HepG2 (cell line): Measurements from ENCODE around the gene NDUFB3. TPM values are rescaled to one million over a fixed set of nuclear protein-coding genes. Genes with fewer than 3 reads are reported as not detected.

Source experiments
- HBP1 ChIP-seq: IDR thresholded peaks from 2 replicates; pipeline ENCODE4 v1.6.1; 2016; ENCODE audit warnings: low read depth, control low read depth
- IKZF1 ChIP-seq: fragments of 450-650 bp; IDR thresholded peaks from 2 replicates; pipeline ENCODE4 v1.7.1; 2016
- IRF1 ChIP-seq: sonication (generic); formaldehyde crosslinking; IDR thresholded peaks from 2 replicates; pipeline ENCODE4 v1.4.0; 2020; ENCODE audit warnings: low read depth, mild to moderate bottlenecking, missing genetic modification reagents
- KMT2A ChIP-seq: sonication (generic); formaldehyde crosslinking; IDR thresholded peaks from 2 replicates; pipeline ENCODE4 v1.4.0; 2020; ENCODE audit warnings: missing genetic modification reagents
- MIXL1 ChIP-seq: IDR thresholded peaks from 2 replicates; pipeline ENCODE4 v1.6.1; 2016
- NCOR1 ChIP-seq: fragments of 200-600 bp; sonication (generic); IDR thresholded peaks from 2 replicates; pipeline ENCODE4 v1.7.0; 2017; ENCODE audit warnings: antibody characterized with exemption, low read length, borderline replicate concordance
- NFIB ChIP-seq: sonication (generic); formaldehyde crosslinking; IDR thresholded peaks from 2 replicates; pipeline ENCODE4 v1.9.0; 2021; ENCODE audit warnings: missing genetic modification reagents, mild to moderate bottlenecking, borderline replicate concordance
- SIX4 ChIP-seq: sonication (generic); formaldehyde crosslinking; IDR thresholded peaks from 2 replicates; pipeline ENCODE4 v1.4.0; 2020; ENCODE audit warnings: missing genetic modification reagents
- TBX3 ChIP-seq: fragments of 450-650 bp; IDR thresholded peaks from 2 replicates; pipeline ENCODE4 v1.6.1; 2017; ENCODE audit warnings: antibody characterized with exemption, mild to moderate bottlenecking, inconsistent platforms, borderline replicate concordance
- ZMAT5 ChIP-seq: sonication (generic); formaldehyde crosslinking; IDR thresholded peaks from 2 replicates; pipeline ENCODE4 v1.5.0; 2020; ENCODE audit warnings: mild to moderate bottlenecking, low read depth, missing genetic modification reagents, borderline replicate concordance
- ZNF17 ChIP-seq: sonication (generic); formaldehyde crosslinking; IDR thresholded peaks from 2 replicates; pipeline ENCODE4 v1.5.0; 2020; ENCODE audit warnings: mild to moderate bottlenecking, missing genetic modification reagents
- ZNF292 ChIP-seq: sonication (generic); formaldehyde crosslinking; IDR thresholded peaks from 2 replicates; pipeline ENCODE4 v1.8.1; 2022; ENCODE audit warnings: mild to moderate bottlenecking, low read depth, missing genetic modification reagents, borderline replicate concordance
- ZNF430 ChIP-seq: sonication (generic); formaldehyde crosslinking; IDR thresholded peaks from 2 replicates; pipeline ENCODE4 v1.9.0; 2021; ENCODE audit warnings: mild to moderate bottlenecking, missing genetic modification reagents
- ZNF567 ChIP-seq: sonication (generic); formaldehyde crosslinking; IDR thresholded peaks from 2 replicates; pipeline ENCODE4 v1.8.1; 2023; ENCODE audit warnings: mild to moderate bottlenecking, missing genetic modification reagents, borderline replicate concordance
- ZNF644 ChIP-seq: IDR thresholded peaks from 2 replicates; pipeline ENCODE4 v1.6.1; 2016; ENCODE audit warnings: low read depth
- ZSCAN21 ChIP-seq: sonication (generic); formaldehyde crosslinking; IDR thresholded peaks from 2 replicates; pipeline ENCODE4 v1.8.0; 2022; ENCODE audit warnings: mild to moderate bottlenecking, missing genetic modification reagents, moderate library complexity, borderline replicate concordance
- polyA plus RNA-seq, 8 experiments: library from polyadenylated mRNA; depleted of rRNA in 3 of 8; stranded (reverse) in 7 of 8; unstranded in 1 of 8; fragments of >200 nt; fragmentation: Illumina TruSeq in 4 of 8; extraction: Trizol in 4 of 8; gene quantifications; 2 replicates each; pipeline versions ENCODE4 v1.2.1 to v1.2.3, GENCODE V29; 2011 to 2016; ENCODE audit warnings: low read depth in 4 of 8, missing spikeins in 1 of 8, mixed read lengths in 1 of 8; ENCODE audit not compliant: insufficient read depth in 1 of 8
- total RNA-seq, 5 experiments: library from RNA; depleted of rRNA; stranded (reverse); fragments of >200 nt; fragmentation: Illumina TruSeq; extraction: Trizol; gene quantifications; 2 replicates each; pipeline ENCODE4 v1.2.3, GENCODE V29; 2016; ENCODE audit warnings: low read depth in 1 of 5
- TF ChIP-seq, protein P1 (sequence below): sonication (generic); formaldehyde crosslinking; IDR thresholded peaks from 2 replicates; pipeline ENCODE4 v1.4.0; 2020; ENCODE audit warnings: missing genetic modification reagents
- TF ChIP-seq, protein P2 (sequence below): sonication (generic); formaldehyde crosslinking; IDR thresholded peaks from 2 replicates; pipeline ENCODE4 v1.4.0; 2020; ENCODE audit warnings: missing genetic modification reagents, mild to moderate bottlenecking, borderline replicate concordance
- TF ChIP-seq, protein P3 (sequence below): sonication (generic); formaldehyde crosslinking; IDR thresholded peaks from 2 replicates; pipeline ENCODE4 v1.4.0; 2020; ENCODE audit warnings: missing genetic modification reagents

Gene NDUFB3
- total and polyA plus RNA-seq, 2 of the 13 experiments (the other 11 are each of a cell fraction or from before 2014, with no cell fraction given): 50.7 to 159 TPM

- TF ChIP-seq SIX4 (CRISPR knock-in tag): no peak
- TF ChIP-seq ZMAT5 (CRISPR knock-in tag): no peak
- 0 out of 2 replicates have a peak, but pooled peaks have one; percentile 39 for TF ChIP-seq HBP1
- TF ChIP-seq, protein P1, sequence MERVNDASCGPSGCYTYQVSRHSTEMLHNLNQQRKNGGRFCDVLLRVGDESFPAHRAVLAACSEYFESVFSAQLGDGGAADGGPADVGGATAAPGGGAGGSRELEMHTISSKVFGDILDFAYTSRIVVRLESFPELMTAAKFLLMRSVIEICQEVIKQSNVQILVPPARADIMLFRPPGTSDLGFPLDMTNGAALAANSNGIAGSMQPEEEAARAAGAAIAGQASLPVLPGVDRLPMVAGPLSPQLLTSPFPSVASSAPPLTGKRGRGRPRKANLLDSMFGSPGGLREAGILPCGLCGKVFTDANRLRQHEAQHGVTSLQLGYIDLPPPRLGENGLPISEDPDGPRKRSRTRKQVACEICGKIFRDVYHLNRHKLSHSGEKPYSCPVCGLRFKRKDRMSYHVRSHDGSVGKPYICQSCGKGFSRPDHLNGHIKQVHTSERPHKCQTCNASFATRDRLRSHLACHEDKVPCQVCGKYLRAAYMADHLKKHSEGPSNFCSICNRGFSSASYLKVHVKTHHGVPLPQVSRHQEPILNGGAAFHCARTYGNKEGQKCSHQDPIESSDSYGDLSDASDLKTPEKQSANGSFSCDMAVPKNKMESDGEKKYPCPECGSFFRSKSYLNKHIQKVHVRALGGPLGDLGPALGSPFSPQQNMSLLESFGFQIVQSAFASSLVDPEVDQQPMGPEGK (CRISPR knock-in tag): no peak
- TF ChIP-seq ZNF292 (CRISPR knock-in tag): no peak
- TF ChIP-seq ZNF17 (CRISPR knock-in tag): peak; percentile 99
- TF ChIP-seq ZNF567 (CRISPR knock-in tag): no peak
- TF ChIP-seq, protein P2, sequence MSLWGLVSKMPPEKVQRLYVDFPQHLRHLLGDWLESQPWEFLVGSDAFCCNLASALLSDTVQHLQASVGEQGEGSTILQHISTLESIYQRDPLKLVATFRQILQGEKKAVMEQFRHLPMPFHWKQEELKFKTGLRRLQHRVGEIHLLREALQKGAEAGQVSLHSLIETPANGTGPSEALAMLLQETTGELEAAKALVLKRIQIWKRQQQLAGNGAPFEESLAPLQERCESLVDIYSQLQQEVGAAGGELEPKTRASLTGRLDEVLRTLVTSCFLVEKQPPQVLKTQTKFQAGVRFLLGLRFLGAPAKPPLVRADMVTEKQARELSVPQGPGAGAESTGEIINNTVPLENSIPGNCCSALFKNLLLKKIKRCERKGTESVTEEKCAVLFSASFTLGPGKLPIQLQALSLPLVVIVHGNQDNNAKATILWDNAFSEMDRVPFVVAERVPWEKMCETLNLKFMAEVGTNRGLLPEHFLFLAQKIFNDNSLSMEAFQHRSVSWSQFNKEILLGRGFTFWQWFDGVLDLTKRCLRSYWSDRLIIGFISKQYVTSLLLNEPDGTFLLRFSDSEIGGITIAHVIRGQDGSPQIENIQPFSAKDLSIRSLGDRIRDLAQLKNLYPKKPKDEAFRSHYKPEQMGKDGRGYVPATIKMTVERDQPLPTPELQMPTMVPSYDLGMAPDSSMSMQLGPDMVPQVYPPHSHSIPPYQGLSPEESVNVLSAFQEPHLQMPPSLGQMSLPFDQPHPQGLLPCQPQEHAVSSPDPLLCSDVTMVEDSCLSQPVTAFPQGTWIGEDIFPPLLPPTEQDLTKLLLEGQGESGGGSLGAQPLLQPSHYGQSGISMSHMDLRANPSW: no peak
- no peak for TF ChIP-seq IRF1 (CRISPR knock-in tag)
- peak; percentile 35; the same call in 1 of the 2 replicates for TF ChIP-seq KMT2A (CRISPR knock-in tag)
- no peak for TF ChIP-seq TBX3
- TF ChIP-seq ZSCAN21 (CRISPR knock-in tag): no peak
- TF ChIP-seq NFIB (CRISPR knock-in tag): no peak
- no peak for TF ChIP-seq ZNF430 (CRISPR knock-in tag)
- TF ChIP-seq, protein P3, sequence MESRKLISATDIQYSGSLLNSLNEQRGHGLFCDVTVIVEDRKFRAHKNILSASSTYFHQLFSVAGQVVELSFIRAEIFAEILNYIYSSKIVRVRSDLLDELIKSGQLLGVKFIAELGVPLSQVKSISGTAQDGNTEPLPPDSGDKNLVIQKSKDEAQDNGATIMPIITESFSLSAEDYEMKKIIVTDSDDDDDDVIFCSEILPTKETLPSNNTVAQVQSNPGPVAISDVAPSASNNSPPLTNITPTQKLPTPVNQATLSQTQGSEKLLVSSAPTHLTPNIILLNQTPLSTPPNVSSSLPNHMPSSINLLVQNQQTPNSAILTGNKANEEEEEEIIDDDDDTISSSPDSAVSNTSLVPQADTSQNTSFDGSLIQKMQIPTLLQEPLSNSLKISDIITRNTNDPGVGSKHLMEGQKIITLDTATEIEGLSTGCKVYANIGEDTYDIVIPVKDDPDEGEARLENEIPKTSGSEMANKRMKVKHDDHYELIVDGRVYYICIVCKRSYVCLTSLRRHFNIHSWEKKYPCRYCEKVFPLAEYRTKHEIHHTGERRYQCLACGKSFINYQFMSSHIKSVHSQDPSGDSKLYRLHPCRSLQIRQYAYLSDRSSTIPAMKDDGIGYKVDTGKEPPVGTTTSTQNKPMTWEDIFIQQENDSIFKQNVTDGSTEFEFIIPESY (CRISPR knock-in tag): no peak
- TF ChIP-seq NCOR1: no peak
- no peak for TF ChIP-seq IKZF1
- 0 out of 2 replicates have a peak, but pooled peaks have one; percentile 10 for TF ChIP-seq MIXL1 (CRISPR knock-in tag)
- peak; percentile 34; the same call in 1 of the 2 replicates for TF ChIP-seq ZNF644 (CRISPR knock-in tag)
These were observed 12.9 kb upstream of the NDUFB3 start (continued) for GRCh38 chr2:201058914-201059313.
